T-cell (primary cell): ENCODE measurements around the gene UHRF1. TPM values are rescaled to one million over a fixed set of nuclear protein-coding genes. Genes with fewer than 3 reads are reported as not detected.
"Not testable (repeated sequence)": the region's sequence is repeated elsewhere in the genome, so short reads cannot be mapped to it uniquely, and the experiment has no call there.

Experiments used
- ATAC-seq, 4 experiments: fragments of 200-7000 bp in 3 of 4; fragments of 150-1000 bp in 1 of 4; cut with Tn5 transposase; replicated peaks in 1 of 4; 1 replicate in 3 of 4; 2 replicates in 1 of 4; pipeline ENCODE4 v1.10.0; 2021; ENCODE audit warnings: moderate library complexity in 3 of 4, mild to moderate bottlenecking in 2 of 4, moderate number of reproducible peaks in 1 of 4
- CTCF ChIA-PET, 2 donors: fragments of 300-600 bp; sonication (Branson Sonifier 250); formaldehyde crosslinking; loops; one replicate each; lab custom pipeline; 2022; ENCODE audit warnings: antibody characterized with exemption in 2 of 2; lab: Charles Lee
- POLR2A ChIA-PET, 2 donors: fragments of 300-600 bp; sonication (Branson Sonifier 250); formaldehyde crosslinking; loops; one replicate each; lab custom pipeline; 2022; ENCODE audit warnings: antibody characterized with exemption in 2 of 2; lab: Charles Lee
- DNase-seq, 35 experiments: peaks; one replicate each; pipeline versions ENCODE4 v3.0.0 to v3.0.0-alpha.2; 2013 to 2023
- H3K27ac ChIP-seq: one replicate; pipeline ENCODE4 v1.5.1; 2013; ENCODE audit warnings: low read length
- H3K27me3 ChIP-seq, 2 experiments: replicated peaks in 1 of 2; 1 replicate in 1 of 2; 2 replicates in 1 of 2; pipeline versions ENCODE4 v1.6.1 to v1.7.0; 2013; ENCODE audit warnings: low read length in 1 of 2, mixed read lengths in 1 of 2; ENCODE audit not compliant: control insufficient read depth in 2 of 2, insufficient read depth in 2 of 2; ENCODE audit errors: extremely low read depth in 1 of 2
- H3K36me3 ChIP-seq, 2 donors: 1 replicate in 1 of 2; 2 replicates in 1 of 2; pipeline versions ENCODE4 v1.6.1 to v1.7.0; 2013; ENCODE audit warnings: low read length in 1 of 2; ENCODE audit not compliant: control insufficient read depth in 2 of 2, insufficient read depth in 1 of 2; ENCODE audit errors: extremely low read depth in 1 of 2
- H3K4me1 ChIP-seq, 2 experiments: 1 replicate in 1 of 2; 2 replicates in 1 of 2; pipeline versions ENCODE4 v1.6.1 to v1.7.0; 2013; ENCODE audit warnings: low read length in 2 of 2, mixed read lengths in 1 of 2; ENCODE audit not compliant: insufficient read depth in 2 of 2, control insufficient read depth in 1 of 2; ENCODE audit errors: extremely low read depth in 1 of 2
- H3K4me3 ChIP-seq, 2 donors: 1 replicate in 1 of 2; 2 replicates in 1 of 2; pipeline versions ENCODE4 v1.5.1 to v1.7.0; 2013; ENCODE audit warnings: mild to moderate bottlenecking in 2 of 2, low read length in 1 of 2, moderate library complexity in 1 of 2; ENCODE audit not compliant: control insufficient read depth in 1 of 2; ENCODE audit errors: extremely low read depth in 1 of 2
- H3K9me3 ChIP-seq: 2 replicates; pipeline ENCODE4 v1.7.0; 2013
- H3K27ac Mint-ChIP-seq, 2 donors: one replicate each; pipeline ENCODE4 v1.8.0; 2020 to 2021; ENCODE audit warnings: mild to moderate bottlenecking in 2 of 2, mixed read lengths in 2 of 2
- H3K27me3 Mint-ChIP-seq, 2 donors: one replicate each; pipeline ENCODE4 v1.8.0; 2021 to 2022; ENCODE audit warnings: mixed read lengths in 2 of 2
- H3K36me3 Mint-ChIP-seq: one replicate; pipeline ENCODE4 v1.8.0; 2021; ENCODE audit warnings: mixed read lengths
- H3K4me1 Mint-ChIP-seq, 3 donors: one replicate each; pipeline ENCODE4 v1.8.0; 2020 to 2022; ENCODE audit warnings: mixed read lengths in 3 of 3, mild to moderate bottlenecking in 1 of 3
- H3K4me3 Mint-ChIP-seq, 3 donors: one replicate each; pipeline ENCODE4 v1.8.0; 2020 to 2022; ENCODE audit warnings: mild to moderate bottlenecking in 3 of 3, mixed read lengths in 3 of 3, moderate library complexity in 3 of 3
- H3K9me3 Mint-ChIP-seq, 3 donors: one replicate each; pipeline ENCODE4 v1.8.0; 2020 to 2022; ENCODE audit warnings: mixed read lengths in 3 of 3
- WGBS: methylation state at CpG from one replicate; pipeline ENCODE4 v1.1.5; 2013; ENCODE audit warnings: missing lambda C conversion rate; ENCODE audit not compliant: insufficient coverage; 5-methylcytosine and 5-hydroxymethylcytosine counted together
- total RNA-seq, 35 experiments: library from RNA in 6 of 35; stranded (reverse) in 6 of 35; fragments of 120-200 nt in 1 of 35; gene quantifications; one replicate each; pipeline versions ENCODE4 v1.2.1 to v1.2.4 and lab custom pipeline; 2013 to 2026

Gene UHRF1
- total RNA-seq, 5 donors from 2014 or later (not counting 1 experiment from before 2014, with no cell fraction given): 0.89 to 3.1 (median 2.0) TPM

GRCh38 chr19:4891066-4891465, 18.2 kb upstream of the UHRF1 start:
- Histone ChIP-seq H3K27ac (no peak overlapping the region), H3K4me1 (no peaks in the 10 kb centered on the region), H3K9me3 (no peaks in the 10 kb centered on the region), H3K36me3 (peaks cover 12 to 19% of the 10 kb centered on the region in 2 donors), H3K4me3 (no peak overlapping the region), H3K27me3 (no peaks in the 10 kb centered on the region)
- Mint-ChIP-seq H3K4me1 (peaks cover 0 to 6% (median 3%) of the 10 kb centered on the region in 3 donors), H3K4me3 (no peak overlapping the region), H3K27me3 (no peaks in the 10 kb centered on the region), H3K9me3 (no peaks in the 10 kb centered on the region), H3K27ac (no peak overlapping the region), H3K36me3 (peaks cover 6% of the 10 kb centered on the region)
- no peak for ATAC-seq
- ChIA-PET CTCF (no interaction called here), POLR2A (no interaction called here)
- DNase-seq: no peak
- 96% methylated on average over 21 of the region's 22 CpGs for WGBS

- H3K9me3 ChIP-seq, H3K4me1 ChIP-seq, H3K27ac ChIP-seq, H3K27me3 ChIP-seq, H3K4me1 Mint-ChIP-seq, POLR2A ChIA-PET, ATAC-seq, H3K4me3 Mint-ChIP-seq, H3K9me3 Mint-ChIP-seq, H3K36me3 Mint-ChIP-seq, H3K27me3 Mint-ChIP-seq, CTCF ChIA-PET, H3K4me3 ChIP-seq, DNase-seq, H3K27ac Mint-ChIP-seq: not testable (repeated sequence)
- WGBS: no CpG with 5 or more reads among the region's 11 CpGs
- peaks cover 19 to 21% of the 10 kb centered on the region in 2 donors for H3K36me3 ChIP-seq
These were observed 16.3 kb upstream of the UHRF1 start for GRCh38 chr19:4892962-4893361.

- H3K4me3 ChIP-seq: no peak overlapping the region
- 60% methylated on average over 1 of the region's 3 CpGs for WGBS
- peaks cover 0 to 6% (median 6%) of the 10 kb centered on the region in 3 donors for H3K4me1 Mint-ChIP-seq
- peaks cover 0 to 2% of the 10 kb centered on the region in 2 experiments for H3K4me1 ChIP-seq
- H3K27me3 ChIP-seq: no peaks in the 10 kb centered on the region
- DNase-seq (no peak), ATAC-seq (no peak)
- no peaks in the 10 kb centered on the region for H3K9me3 Mint-ChIP-seq
- H3K36me3 ChIP-seq: peaks cover 5 to 15% of the 10 kb centered on the region in 2 donors
- no peak overlapping the region for H3K27ac ChIP-seq
- H3K36me3 Mint-ChIP-seq: peaks cover under 1% of the 10 kb centered on the region
- H3K9me3 ChIP-seq: no peaks in the 10 kb centered on the region
- CTCF ChIA-PET: interaction anchor here in 1 of 2 donors (0.5 kb wide), 1 partner anchor 51 kb away, joined by 3 read pairs; no protein-coding TSS in a partner anchor
- H3K27ac Mint-ChIP-seq: no peak overlapping the region
- POLR2A ChIA-PET: no interaction called here
- no peak overlapping the region for H3K4me3 Mint-ChIP-seq
- H3K27me3 Mint-ChIP-seq: no peaks in the 10 kb centered on the region
These were observed 12.9 kb upstream of the UHRF1 start for GRCh38 chr19:4896372-4896771.

GRCh38 chr19:4897146-4897545, 12.2 kb upstream of the UHRF1 start:
- CTCF ChIA-PET: no interaction called here
- no peaks in the 10 kb centered on the region for H3K27me3 Mint-ChIP-seq
- no peaks in the 10 kb centered on the region for H3K27me3 ChIP-seq
- POLR2A ChIA-PET: interaction anchor here in 1 of 2 donors (0.7 kb wide), 1 partner anchor 33 kb away, joined by 3 read pairs; no protein-coding TSS in a partner anchor
- no peak for DNase-seq
- H3K4me1 ChIP-seq: peaks cover 0 to 2% of the 10 kb centered on the region in 2 experiments
- H3K36me3 Mint-ChIP-seq: no peaks in the 10 kb centered on the region
- H3K4me3 ChIP-seq: no peak overlapping the region
- H3K27ac Mint-ChIP-seq: no peak overlapping the region
- peaks cover 5 to 6% (median 6%) of the 10 kb centered on the region in 3 donors for H3K4me1 Mint-ChIP-seq
- no peak overlapping the region for H3K27ac ChIP-seq
- no peak for ATAC-seq
- H3K9me3 Mint-ChIP-seq: no peaks in the 10 kb centered on the region
- H3K36me3 ChIP-seq: peaks cover 3 to 13% of the 10 kb centered on the region in 2 donors
- 88% methylated on average over 7 of the region's 7 CpGs for whole genome bisulfite sequencing
- no peak overlapping the region for H3K4me3 Mint-ChIP-seq
- H3K9me3 ChIP-seq: no peaks in the 10 kb centered on the region

- 96% methylated on average over 7 of the region's 13 CpGs for WGBS
- DNase-seq, CTCF ChIA-PET, H3K27me3 Mint-ChIP-seq, H3K4me3 ChIP-seq, H3K36me3 Mint-ChIP-seq, POLR2A ChIA-PET, H3K27me3 ChIP-seq, H3K4me1 Mint-ChIP-seq, H3K9me3 ChIP-seq, H3K27ac Mint-ChIP-seq, ATAC-seq, H3K27ac ChIP-seq, H3K4me1 ChIP-seq, H3K9me3 Mint-ChIP-seq, H3K4me3 Mint-ChIP-seq: not testable (repeated sequence)
- peaks cover 0 to 13% of the 10 kb centered on the region in 2 donors for H3K36me3 ChIP-seq
These were observed 8.4 kb upstream of the UHRF1 start for GRCh38 chr19:4900879-4901278.

- ChIA-PET CTCF (no interaction called here), POLR2A (no interaction called here)
- Histone ChIP-seq H3K4me1 (peaks cover 0 to 11% of the 10 kb centered on the region in 2 experiments), H3K36me3 (peaks cover 3 to 9% of the 10 kb centered on the region in 2 donors), H3K9me3 (no peaks in the 10 kb centered on the region), H3K4me3 (no peak within 1 kb of the TSS), H3K27me3 (no peaks in the 10 kb centered on the region), H3K27ac (no peak within 1 kb of the TSS)
- Mint-ChIP-seq H3K27ac (peak within 1 kb of the TSS in 1 of 2 donors; percentile 34), H3K4me1 (peaks cover 5 to 17% (median 14%) of the 10 kb centered on the region in 3 donors), H3K27me3 (no peaks in the 10 kb centered on the region), H3K4me3 (no peak within 1 kb of the TSS), H3K9me3 (no peaks in the 10 kb centered on the region), H3K36me3 (no peaks in the 10 kb centered on the region)
- no CpG with 5 or more reads among the region's 7 CpGs for WGBS
- DNase-seq: no peak
- no peak for ATAC-seq
These were observed 6.5 kb upstream of the UHRF1 start, which contains the start of gene ARRDC5 for GRCh38 chr19:4902796-4903195. Gene ARRDC5, minus strand, starts transcription at chr19:4902896. Its CDS starts 71 bp downstream, at chr19:4902825.
